ENCODE data around the gene DCDC2C. TPM values are rescaled to one million over a fixed set of nuclear protein-coding genes. Genes with fewer than 3 reads are reported as not detected.
"Not testable (repeated sequence)": the region's sequence is repeated elsewhere in the genome, so short reads cannot be mapped to it uniquely, and the experiment has no call there.

Gene DCDC2C
- polyA plus RNA-seq, 1 donor from 2014 or later, result not detected

GRCh38 chr2:3659447-3660432 lies 43.6 kb upstream of the DCDC2C start:
- Histone ChIP-seq H4K20me1 (ENCODE audit: insufficient read depth) (no peaks in the 10 kb centered on the region), H3K79me2 (replicated peaks; ENCODE audit: insufficient read depth, low read length) (no peaks in the 10 kb centered on the region), H3K27me3 (ENCODE audit: insufficient read depth, low read depth, low read length) (no peaks in the 10 kb centered on the region), H3F3A (ENCODE audit: insufficient read depth, low read length, poor library complexity, severe bottlenecking) (no peaks in the 10 kb centered on the region), H2AFZ (ENCODE audit: low read depth, low read length) (no peak overlapping the region), H3K9ac (ENCODE audit: low read length) (no peak overlapping the region), H3K9me3 (ENCODE audit: low read length) (no peaks in the 10 kb centered on the region), H3K36me3 (ENCODE audit: insufficient read depth, low read length) (no peaks in the 10 kb centered on the region), H3K27ac (ENCODE audit: low read length) (no peak overlapping the region), H3K4me3 (ENCODE audit: low read length) (no peak overlapping the region), H3K4me2 (ENCODE audit: low read length) (no peak overlapping the region), H3K9me2 (ENCODE audit: insufficient read depth, low read length) (no peaks in the 10 kb centered on the region)
- TF ChIP-seq MXI1 (conservative IDR thresholded peaks at IDR 0.05; ENCODE audit: poor library complexity, severe bottlenecking), result no peak
- no peak for TF ChIP-seq POLR2AphosphoS5 (IDR thresholded peaks at IDR 0.05)
- no peak for TF ChIP-seq CTCF (IDR thresholded peaks at IDR 0.05; ENCODE audit: poor library complexity, severe bottlenecking)
- no peak for TF ChIP-seq RAD21 (conservative IDR thresholded peaks at IDR 0.05)
- no peak for TF ChIP-seq SMC3 (conservative IDR thresholded peaks at IDR 0.05; ENCODE audit: poor library complexity)
- TF ChIP-seq, protein P1, sequence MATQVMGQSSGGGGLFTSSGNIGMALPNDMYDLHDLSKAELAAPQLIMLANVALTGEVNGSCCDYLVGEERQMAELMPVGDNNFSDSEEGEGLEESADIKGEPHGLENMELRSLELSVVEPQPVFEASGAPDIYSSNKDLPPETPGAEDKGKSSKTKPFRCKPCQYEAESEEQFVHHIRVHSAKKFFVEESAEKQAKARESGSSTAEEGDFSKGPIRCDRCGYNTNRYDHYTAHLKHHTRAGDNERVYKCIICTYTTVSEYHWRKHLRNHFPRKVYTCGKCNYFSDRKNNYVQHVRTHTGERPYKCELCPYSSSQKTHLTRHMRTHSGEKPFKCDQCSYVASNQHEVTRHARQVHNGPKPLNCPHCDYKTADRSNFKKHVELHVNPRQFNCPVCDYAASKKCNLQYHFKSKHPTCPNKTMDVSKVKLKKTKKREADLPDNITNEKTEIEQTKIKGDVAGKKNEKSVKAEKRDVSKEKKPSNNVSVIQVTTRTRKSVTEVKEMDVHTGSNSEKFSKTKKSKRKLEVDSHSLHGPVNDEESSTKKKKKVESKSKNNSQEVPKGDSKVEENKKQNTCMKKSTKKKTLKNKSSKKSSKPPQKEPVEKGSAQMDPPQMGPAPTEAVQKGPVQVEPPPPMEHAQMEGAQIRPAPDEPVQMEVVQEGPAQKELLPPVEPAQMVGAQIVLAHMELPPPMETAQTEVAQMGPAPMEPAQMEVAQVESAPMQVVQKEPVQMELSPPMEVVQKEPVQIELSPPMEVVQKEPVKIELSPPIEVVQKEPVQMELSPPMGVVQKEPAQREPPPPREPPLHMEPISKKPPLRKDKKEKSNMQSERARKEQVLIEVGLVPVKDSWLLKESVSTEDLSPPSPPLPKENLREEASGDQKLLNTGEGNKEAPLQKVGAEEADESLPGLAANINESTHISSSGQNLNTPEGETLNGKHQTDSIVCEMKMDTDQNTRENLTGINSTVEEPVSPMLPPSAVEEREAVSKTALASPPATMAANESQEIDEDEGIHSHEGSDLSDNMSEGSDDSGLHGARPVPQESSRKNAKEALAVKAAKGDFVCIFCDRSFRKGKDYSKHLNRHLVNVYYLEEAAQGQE (IDR thresholded peaks at IDR 0.05; ENCODE audit: borderline replicate concordance), result no peak
- TF ChIP-seq EZH2 (IDR thresholded peaks at IDR 0.05; ENCODE audit: borderline replicate concordance, insufficient read depth, low read length, poor library complexity, severe bottlenecking), result no peak
- no peak for TF ChIP-seq TAF1 (IDR thresholded peaks at IDR 0.05; ENCODE audit: low read depth)
- TF ChIP-seq EP300 (conservative IDR thresholded peaks at IDR 0.05; ENCODE audit: poor library complexity, severe bottlenecking), result no peak

GRCh38 chr2:3660640-3661039 lies 42.7 kb upstream of the DCDC2C start:
- H2AFZ ChIP-seq (ENCODE audit: low read depth, low read length); H3K9me2 ChIP-seq (ENCODE audit: insufficient read depth, low read length); H3K27ac ChIP-seq (ENCODE audit: low read length); H3K9me3 ChIP-seq (ENCODE audit: low read length); H4K20me1 ChIP-seq (ENCODE audit: insufficient read depth); H3F3A ChIP-seq (ENCODE audit: insufficient read depth, low read length, poor library complexity, severe bottlenecking); H3K4me3 ChIP-seq (ENCODE audit: low read length); H3K9ac ChIP-seq (ENCODE audit: low read length); H3K27me3 ChIP-seq (ENCODE audit: insufficient read depth, low read depth, low read length); H3K4me2 ChIP-seq (ENCODE audit: low read length); H3K36me3 ChIP-seq (ENCODE audit: insufficient read depth, low read length); H3K79me2 ChIP-seq (replicated peaks; ENCODE audit: insufficient read depth, low read length): not testable (repeated sequence)
